GM21576 (cell line): Measurements from ENCODE around the gene CARD19.

Source experiments
- ATAC-seq: cut with Tn5 transposase; IDR thresholded peaks from one replicate; pipeline ENCODE4 v1.9.1; 2021; ENCODE audit warnings: mild to moderate bottlenecking, moderate library complexity; ENCODE audit not compliant: unreplicated experiment

CARD19 gene, protein sequence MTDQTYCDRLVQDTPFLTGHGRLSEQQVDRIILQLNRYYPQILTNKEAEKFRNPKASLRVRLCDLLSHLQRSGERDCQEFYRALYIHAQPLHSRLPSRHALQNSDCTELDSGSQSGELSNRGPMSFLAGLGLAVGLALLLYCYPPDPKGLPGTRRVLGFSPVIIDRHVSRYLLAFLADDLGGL

DNA sequence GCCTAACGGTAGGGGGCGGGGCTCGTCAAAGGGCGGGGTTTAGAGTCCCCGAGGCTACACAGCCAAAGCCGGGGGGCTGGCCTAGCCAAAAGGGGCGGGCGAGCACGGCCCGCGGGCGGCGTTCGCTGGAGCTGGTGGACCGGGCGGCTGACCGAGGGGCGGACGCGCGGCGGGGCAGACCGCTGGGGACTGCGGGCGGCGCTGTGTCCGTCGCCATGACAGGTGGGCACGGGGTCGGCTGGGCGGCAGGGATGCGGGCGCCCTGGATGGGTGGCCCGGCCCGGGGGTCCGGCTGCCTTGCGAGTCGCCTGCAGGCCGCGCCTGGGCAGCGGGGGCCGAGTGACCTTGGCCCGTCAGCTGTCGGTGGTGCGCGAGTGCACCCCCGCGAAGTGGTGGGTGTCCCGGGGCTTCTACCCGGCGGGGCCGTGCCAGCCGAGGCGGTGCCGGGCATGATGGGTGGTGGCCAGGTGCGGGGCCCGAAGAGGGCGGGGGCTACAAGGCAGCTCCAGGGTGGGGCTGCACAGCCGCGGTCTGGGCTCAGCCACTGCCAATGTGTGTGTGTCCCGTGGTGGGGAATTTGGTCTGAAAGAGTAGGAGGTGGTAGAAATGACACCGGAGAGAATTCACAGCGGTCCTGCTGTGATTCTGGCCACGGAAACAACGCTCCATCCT lies at the start of gene CARD19:
CARD19 (plus strand) TSS at position 87 of the 672 bp plus-strand sequence; CDS start at position 216, 129 bp downstream.
- peak; percentile 16 for ATAC-seq

DNA sequence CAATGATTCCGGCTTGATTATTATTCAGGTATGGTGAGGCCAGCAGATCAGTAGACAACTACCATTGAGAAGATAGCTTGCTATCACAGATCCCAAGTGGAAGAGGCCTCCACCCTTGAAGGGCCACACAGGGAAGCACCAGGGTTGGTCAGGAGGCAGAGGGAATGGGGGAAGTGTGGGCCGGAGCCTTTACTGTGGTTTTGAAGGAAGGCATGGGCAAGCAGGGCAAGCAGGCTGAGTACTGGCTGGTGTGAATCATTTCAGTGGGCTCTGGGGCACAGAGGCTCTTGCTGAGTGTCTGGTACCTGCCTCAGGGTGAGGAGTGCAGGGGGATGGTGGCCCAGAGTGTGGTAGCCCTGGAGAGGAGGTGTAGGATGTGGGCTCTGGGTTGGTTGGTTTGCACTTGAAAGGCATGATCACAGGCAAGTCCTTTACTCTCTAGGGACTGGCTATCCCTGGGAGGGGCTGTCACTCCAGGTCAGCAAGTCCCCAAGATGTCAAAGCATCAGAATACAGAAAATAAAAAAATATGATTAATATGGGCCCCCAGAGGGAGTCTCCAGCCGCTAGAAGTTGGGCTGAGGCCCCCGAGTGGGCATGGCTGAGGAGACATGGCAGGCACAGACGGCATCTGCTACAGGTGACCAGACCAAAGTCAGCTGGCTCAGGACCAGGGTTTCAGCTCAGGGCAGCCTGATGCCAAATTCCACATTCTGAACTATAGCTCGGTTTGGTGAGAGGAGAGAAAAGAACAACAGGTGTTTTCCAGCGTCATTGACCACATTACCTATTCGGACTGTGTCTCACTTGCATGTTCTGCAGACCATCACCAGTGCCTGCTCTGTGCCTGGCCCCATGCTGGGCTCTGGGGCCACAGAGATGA lies 47.2 kb upstream of the CARD19 start:
- ATAC-seq, result no peak

DNA sequence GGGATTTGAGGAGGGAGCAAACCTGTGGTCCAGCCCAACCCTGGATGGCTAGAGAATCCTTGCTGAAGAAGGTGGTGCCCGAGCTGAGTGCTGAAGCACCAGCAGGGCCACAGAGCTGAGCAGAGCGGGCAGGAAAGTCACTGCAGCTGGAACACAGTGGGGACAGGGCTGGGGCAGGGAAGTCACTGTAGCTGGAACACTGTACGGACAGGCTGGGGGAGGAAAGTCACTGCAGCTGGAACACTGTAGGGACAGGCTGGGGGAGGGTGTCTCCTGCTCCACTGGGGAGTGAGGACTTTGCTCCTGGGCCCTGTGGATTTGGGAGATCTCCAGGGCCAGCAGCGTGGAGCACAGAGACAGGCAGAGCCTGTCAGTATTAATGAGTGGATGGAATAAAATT lies 46.5 kb upstream of the CARD19 start:
- ATAC-seq, result no peak

DNA sequence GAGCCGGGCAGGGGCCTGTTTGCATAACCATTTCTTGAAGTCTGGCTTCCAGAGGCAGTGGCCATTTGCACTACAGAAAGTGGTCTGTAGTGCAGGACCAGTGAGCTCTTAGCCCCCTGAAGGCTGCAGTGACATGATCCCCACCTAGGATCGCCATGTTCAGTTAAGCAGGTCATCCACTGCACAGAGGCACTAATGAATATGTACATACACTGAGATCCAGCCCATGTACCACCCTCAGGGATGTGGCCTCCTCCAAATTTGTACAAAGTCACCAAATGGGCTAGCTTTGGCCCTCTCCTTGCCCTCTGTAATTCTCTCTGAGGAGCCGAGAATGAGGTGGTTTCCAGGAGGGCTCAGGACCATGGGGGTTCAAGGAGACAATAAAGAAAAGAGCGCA lies 45.8 kb upstream of the CARD19 start:
- ATAC-seq, result no peak

DNA sequence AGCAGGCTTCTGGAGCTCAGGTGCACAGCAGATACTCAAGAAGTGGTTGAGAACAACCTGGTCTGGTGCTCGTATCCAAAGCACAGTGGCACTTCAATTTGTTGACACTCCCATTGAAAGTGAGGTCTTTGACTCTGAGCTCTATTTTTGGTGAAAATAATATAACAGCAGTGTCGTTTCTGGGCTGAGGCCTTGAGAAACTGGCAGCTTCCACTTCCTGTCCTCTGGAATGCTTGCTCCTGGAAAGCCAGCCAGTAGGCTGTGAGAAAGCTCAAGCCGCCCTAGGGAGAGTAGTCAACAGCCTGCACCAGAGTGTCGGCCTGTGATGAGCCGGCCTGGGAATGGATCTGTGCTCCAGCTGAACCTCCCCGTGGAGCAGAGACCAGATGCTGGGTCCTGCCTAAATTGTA lies 44.3 kb upstream of the CARD19 start:
- ATAC-seq, result no peak

DNA sequence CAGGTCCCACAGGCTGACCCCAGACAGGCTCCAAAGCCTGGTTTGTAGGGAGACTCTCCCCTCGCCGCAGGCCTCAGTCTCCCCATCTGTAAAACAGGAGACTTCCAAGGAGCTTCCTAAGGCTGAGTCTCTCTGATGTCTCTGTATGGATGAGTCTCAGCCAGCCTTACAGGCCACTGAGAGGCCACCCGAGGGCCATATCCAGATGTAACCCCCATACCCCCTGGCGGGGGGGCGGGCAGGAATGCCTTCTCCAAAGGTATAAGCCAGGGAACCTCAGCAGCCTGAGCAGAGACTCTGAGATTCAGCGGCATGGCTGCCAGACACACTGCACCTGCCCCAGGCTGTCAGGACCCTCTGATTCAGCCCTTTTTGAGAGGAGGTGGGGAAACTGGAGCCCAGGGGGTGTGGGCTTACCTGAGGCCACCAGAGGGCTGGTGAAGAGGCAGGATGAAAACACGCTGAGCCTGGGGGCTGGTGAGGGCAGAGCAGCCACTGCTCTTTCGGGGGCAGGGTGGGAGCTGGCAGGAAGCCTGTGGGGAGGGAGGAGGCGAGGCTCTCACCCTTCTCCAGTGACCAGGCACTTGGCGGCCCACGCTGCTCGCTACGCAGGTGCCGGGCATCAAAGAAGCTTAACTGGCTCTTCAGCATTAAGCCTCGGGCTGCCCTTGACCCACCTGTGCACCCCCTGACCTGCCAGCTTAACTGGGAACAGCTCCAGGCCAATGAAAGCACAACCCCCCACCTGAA lies 43.1 kb upstream of the CARD19 start:
- ATAC-seq, result no peak

DNA sequence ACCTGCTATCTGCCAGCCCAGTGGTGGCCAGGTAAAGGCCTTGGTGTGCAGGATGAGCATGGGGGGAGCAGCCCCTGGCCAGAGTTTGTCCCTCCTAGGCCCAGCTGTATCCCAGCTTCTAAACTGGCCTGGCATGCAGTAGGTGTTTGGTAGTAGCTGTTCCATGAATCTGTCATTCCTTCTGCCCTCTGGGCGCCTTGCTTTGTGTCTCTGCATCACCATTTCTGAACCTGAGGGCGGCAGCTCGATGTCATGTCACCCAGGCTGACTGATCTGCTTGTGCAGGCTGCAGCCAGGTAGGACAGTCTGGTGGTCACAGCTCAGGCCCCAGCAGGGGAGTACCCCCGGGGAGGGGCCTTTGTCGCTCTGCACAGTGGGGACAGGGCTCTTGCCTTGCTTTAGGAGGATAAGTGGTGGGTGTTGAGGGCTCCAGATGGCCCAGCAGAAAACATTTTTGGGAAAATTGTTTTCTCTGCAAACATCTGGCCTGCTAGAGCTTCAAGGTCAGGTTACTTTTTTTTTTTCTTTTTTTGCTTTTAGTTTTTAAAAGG lies 42.2 kb upstream of the CARD19 start:
- ATAC-seq, result no peak

DNA sequence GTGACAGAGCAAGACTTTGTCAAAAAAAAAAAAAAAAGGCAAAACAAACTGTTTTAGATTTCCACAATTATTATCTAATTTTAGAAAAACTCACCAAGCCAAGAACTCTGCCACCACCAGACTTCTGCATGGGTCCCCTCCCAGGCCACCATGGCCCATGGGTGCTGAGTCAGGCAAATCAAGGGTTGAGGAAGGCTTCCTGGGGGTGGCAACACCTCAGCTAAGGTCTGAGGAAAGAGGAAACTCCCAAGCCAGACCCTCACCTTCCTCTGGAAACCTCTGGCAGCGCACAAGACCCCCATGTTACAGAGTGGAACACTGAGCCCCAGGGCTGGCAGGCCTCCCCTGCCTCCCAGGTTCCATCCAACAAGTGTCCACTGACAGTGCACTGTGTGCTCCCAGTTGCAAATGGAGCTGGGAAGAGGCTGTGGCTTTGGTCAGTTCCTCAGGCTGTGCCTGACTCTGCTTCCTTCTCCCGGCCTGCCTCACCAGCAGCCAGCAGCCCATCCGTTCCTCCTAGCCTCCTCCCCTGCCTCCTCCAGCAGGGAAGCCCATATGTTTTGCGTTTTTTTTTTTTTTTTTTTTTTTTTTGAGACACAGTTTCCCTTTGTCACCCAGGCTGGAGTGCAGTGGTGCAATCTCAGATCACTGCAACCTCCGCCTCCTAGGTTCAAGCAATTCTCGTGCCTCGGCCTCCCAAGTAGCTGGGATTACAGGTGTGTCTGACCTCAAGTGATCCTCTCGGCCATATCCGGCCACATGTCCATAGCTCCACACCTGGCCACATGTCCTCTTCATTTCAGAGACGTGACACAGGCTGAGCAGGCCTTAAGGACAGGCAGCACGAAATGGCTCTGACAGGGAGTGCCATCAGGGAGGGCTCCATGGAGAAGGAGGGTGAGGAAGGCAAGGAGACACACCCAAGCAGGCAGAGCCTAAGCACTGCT lies 41.0 kb upstream of the CARD19 start:
- ATAC-seq, result no peak

DNA sequence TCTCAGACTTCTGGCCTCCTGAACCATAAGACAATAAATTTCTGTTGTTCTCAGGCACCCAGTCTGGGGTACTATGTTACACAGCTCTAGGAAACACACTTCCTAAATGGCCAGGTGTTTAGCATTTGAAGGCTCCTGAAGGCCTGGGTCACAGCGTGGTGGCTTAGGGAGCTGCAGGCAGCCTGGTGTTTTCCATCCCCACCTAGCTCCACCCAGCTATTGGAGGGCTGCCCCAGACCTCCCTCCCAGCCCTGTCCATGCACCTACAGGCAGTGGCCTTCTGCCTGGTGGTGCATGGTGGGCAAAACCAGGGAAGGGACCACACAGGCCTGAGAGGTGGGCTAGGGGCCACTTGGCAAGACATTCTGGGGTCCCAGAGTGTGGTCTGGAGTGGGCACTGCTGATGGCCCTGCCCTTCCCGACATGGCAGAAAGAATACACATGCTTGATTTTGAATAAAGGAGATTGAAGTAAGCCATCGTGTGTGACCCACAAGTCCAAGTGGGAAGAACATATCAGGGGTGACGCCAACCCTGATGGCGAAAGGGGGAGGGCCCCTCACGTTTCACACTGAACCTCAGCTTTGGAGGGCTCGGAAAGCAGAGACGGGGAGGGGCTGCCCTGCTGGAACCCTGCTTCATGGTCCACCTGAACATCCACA lies 38.8 kb upstream of the CARD19 start:
- ATAC-seq, result no peak

DNA sequence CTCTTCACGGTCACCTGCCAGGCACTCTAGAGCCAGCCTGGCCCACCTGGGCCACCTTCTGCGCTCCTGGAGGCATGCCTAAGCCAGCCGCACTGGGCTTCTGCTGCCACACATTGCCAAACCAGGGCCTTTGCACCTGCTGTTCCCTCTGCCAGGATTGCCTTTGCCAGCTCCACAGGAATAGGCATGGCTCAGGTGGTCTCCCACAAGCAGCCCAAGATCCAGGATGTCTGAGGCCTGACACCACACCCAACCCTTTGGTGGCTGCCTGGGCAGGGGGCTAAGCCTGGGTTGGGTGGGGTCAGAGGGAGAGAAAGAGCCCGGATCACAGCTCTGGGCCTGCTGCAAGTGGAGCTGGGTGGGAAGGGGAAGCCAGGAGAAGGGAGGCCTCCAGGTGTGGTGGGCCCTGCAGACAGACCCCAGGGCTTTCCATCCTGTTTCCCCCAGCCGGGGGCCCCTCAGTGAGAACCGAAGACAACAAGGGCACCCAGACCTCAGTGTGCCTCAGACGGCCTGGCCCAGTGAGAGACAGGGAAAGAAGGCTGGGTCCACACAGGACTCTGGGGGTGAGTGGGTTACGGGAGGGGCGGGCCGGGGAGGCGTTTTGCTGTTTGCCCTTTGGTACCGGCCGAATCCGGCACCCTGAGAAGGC lies 38.2 kb upstream of the CARD19 start:
- no peak for ATAC-seq

DNA sequence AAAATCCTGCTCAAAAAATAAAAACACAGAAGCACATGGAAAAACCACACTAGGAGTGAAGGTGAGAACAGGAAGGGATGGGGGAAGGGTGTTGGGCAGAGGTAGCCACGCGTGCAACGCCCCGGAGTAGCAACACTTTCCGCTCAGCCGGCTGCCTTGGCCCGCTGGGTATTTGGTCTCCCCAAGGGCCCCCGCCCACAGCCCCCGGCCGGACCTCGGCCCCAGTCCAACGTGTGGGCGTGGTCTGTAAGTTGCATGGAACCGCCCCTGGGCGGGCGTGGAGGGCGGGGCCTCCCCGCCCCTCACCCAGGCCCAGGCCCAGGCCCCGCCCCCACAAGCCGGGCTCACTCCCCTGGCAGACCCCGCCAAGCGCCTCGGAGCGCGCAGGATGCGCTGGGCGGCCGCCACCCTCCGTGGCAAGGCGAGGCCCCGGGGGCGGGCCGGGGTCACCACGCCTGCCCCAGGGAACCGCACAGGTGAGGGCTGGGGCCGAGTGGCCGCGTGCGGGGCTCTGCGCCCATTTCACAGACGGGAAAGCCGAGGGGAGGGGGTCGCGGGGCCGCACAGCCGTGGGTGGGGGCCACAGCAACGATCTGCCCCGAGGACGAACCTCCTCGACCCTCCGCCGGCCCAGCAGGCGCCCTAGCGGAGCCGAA lies 37.5 kb upstream of the CARD19 start, which contains the start of gene SUSD3:
SUSD3 (plus strand) TSS at position 347 of the 656 bp plus-strand sequence; CDS start at position 389, 42 bp downstream.
- ATAC-seq, result peak; percentile 37

DNA sequence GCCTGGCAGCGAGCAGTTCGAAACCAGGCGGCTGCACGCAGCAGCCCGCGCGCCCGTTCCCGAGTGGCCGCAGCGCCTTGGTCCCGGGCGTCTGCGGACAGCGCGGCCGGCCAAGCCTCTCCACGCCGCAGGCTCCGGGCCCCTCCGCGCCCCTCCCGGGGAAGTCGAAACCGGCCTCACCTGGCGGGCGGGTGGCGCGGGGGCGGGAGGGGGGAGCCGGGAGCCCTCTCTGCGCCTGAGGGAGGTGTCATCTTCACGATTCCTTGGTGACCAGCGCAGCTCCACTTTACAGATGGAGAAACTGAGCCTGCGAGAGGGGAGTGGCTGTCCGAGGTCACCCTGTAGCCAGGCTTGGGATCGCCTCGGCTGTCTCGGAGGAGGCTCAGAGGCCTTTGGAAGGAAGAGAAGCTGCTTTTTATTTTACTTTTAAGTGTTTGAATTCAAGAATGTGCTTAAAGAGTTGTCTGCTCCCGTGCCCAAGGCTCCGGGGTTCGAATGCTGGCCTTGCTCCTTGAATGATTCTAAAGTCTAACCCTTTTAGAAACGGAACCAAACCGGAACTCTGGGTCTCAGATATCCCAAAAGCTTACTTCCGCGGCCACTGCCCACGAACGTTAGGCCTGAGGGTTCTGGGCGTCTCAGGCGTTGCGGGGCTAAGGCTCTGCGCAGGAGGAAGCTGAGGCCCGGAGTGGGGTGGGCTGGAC lies 36.9 kb upstream of the CARD19 start:
- no peak for ATAC-seq

DNA sequence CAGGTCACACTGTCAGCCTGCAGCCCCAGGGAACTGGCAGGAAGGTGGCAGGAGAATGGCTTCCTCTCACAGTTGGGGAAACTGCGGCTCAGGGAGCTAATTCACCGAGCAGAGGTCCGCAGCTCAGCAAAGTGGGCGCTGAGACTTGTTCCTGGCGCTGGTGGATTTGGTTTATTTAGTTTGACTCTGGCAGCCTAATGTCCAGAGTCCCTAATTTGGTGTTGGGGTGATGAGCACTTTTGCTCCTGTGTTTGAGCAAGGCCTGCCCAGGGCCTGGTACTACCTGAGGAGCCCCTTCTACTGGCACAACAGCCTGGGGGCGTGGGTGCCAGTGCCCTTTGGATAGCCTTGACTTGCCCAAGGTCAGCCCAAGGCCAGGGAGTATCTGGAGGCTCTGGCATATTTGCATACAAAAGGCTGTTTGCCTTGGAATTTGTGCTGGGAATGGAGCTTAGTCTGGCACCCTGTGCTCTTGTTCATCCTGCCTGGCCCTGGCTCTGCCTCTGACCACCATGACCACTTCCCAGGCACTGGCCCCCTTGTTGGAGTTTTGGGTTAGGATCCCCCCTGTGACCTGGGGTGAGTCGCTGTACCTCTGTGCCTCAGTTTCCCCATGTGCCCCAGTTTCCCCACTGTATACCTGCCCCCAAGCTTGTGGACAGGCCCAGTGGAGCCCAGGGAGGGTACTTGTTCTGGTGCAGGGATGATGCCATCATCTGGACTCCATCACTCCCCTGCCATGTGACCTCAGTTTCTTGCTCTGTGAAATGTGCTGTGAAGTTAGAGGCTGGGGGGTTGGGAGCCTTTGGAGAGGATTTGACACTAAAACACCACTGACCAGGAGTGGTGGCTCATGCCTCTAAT lies 36.1 kb upstream of the CARD19 start:
- ATAC-seq, result no peak

DNA sequence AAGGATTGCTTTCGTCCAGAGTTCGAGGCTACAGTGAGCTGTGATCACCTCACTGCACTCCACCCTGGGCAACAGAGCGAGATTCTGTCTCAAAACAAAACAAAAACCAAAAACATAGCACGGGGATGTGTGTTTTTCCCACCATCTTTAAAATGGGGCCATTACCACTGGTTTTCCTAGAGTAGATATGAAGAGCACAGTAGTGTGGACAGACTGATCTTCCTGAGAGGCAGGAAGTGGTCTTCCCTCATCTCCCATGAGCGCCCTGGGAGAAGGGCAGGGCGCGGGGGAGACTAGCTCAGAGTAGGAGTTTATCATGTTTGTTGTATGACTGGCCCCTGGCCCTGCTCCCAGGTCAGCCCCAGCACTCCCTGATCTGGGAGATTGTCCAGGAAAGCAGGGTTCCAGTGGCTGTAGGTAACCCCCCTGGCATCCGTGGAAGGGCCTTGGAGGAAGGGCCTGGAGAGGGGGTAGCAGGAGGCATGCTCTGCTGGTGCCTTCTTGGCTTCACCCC lies 35.2 kb upstream of the CARD19 start:
- ATAC-seq, result no peak

DNA sequence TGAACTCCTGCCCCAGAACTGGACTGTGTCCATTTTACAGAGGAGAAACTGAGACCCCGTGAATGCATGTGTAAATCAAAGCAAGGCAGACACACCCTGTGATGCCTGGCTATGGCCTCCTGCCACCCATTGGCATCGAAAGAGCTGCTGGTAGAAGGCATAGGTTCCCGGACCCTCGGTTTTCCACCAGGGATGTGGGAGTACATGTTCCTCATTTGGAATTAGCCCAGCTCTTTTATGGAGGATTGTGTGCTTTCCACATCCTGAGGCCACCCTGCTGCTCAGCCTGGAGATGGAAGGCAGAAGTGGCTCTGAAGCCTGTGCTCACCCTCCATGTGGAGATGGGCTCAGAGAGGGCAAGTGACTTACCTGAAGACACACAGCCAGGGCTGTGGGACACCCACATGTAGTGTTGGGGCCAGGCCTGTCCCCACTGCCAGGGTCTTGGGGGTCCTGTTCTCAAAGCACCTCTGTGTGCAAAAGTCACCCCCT lies 34.7 kb upstream of the CARD19 start:
- no peak for ATAC-seq
